HFFc6 (cell line): ENCODE results near the gene PIGC. TPM values are rescaled to one million over a fixed set of nuclear protein-coding genes. Genes with fewer than 3 reads are reported as not detected.

Experiments
- DNase-seq: peaks from one replicate; pipeline ENCODE4 v3.0.0-alpha.2; 2018
- H3K27ac Mint-ChIP-seq: 2 replicates; pipeline ENCODE4 v1.8.0; 2020; ENCODE audit warnings: mild to moderate bottlenecking, mixed read lengths
- H3K27me3 Mint-ChIP-seq: 2 replicates; pipeline ENCODE4 v1.8.0; 2021; ENCODE audit warnings: mild to moderate bottlenecking, moderate library complexity, mixed read lengths; ENCODE audit not compliant: insufficient read depth
- H3K36me3 Mint-ChIP-seq: 2 replicates; pipeline ENCODE4 v1.8.0; 2021; ENCODE audit warnings: low read depth, mixed read lengths
- H3K4me1 Mint-ChIP-seq: 2 replicates; pipeline ENCODE4 v1.8.0; 2020; ENCODE audit warnings: low read depth, mixed read lengths
- H3K4me3 Mint-ChIP-seq: 2 replicates; pipeline ENCODE4 v1.8.0; 2020; ENCODE audit warnings: mild to moderate bottlenecking, moderate library complexity, mixed read lengths
- H3K9me3 Mint-ChIP-seq: 2 replicates; pipeline ENCODE4 v1.8.0; 2020; ENCODE audit warnings: mild to moderate bottlenecking, mixed read lengths
- total RNA-seq, 6 experiments: library from RNA; stranded (reverse); fragmentation: NEBNext Ultra II Directional; extraction: Animal tissue kit (Norgen Biotek cat#: 25700); gene quantifications; 2 replicates in 1 of 6; 3 replicates in 5 of 6; pipeline ENCODE4 v1.2.3, GENCODE V29; 2021
- TF ChIP-seq, protein P1 (sequence below): fragments of 200-600 bp; sonication (generic); IDR thresholded peaks from 2 replicates; pipeline ENCODE4 v1.5.0; 2021; ENCODE audit warnings: antibody characterized with exemption, mild to moderate bottlenecking

PIGC gene
- total RNA-seq, 6 experiments from 2014 or later = 14.2 to 17.1 (median 15.3) TPM

DNA sequence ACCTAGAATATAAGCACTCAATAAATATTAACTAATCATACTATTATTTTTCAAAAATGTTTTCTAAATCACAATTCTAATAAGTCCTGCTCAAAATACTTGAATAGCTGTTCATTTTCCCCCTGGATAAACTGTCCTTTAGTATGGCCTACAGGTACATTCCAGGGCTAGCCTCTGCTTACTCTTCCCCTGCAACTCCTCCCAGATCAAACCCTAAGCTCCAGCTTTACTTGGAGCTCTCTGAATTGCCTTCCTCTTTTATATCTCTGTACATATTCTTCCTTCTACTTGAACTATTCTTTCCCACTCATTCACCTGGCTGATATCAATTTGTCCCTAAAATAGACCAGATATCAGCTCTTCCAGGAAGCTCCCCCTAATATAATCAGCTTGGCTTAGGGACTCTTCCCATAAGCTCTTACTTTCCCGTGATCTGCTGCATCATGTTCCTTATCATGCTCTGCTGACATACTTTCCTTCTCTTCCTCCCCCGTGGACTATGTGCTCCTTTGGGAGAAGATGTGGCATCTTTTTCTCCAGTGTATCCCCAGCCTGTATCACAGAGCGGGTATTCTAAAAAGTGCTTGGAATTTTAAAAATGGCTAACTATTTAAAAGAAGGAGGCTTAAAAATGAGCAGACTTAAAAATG lies 43.1 kb upstream of the PIGC start:
- TF ChIP-seq, protein P1, sequence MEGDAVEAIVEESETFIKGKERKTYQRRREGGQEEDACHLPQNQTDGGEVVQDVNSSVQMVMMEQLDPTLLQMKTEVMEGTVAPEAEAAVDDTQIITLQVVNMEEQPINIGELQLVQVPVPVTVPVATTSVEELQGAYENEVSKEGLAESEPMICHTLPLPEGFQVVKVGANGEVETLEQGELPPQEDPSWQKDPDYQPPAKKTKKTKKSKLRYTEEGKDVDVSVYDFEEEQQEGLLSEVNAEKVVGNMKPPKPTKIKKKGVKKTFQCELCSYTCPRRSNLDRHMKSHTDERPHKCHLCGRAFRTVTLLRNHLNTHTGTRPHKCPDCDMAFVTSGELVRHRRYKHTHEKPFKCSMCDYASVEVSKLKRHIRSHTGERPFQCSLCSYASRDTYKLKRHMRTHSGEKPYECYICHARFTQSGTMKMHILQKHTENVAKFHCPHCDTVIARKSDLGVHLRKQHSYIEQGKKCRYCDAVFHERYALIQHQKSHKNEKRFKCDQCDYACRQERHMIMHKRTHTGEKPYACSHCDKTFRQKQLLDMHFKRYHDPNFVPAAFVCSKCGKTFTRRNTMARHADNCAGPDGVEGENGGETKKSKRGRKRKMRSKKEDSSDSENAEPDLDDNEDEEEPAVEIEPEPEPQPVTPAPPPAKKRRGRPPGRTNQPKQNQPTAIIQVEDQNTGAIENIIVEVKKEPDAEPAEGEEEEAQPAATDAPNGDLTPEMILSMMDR = no peak
- DNase-seq = no peak
- Mint-ChIP-seq H3K9me3 (no peaks in the 10 kb centered on the region), H3K27me3 (peaks cover 8% of the 10 kb centered on the region), H3K4me1 (no peaks in the 10 kb centered on the region; the same call in 1 of the 2 replicates), H3K27ac (no peak overlapping the region), H3K4me3 (no peak overlapping the region), H3K36me3 (no peaks in the 10 kb centered on the region)

DNA sequence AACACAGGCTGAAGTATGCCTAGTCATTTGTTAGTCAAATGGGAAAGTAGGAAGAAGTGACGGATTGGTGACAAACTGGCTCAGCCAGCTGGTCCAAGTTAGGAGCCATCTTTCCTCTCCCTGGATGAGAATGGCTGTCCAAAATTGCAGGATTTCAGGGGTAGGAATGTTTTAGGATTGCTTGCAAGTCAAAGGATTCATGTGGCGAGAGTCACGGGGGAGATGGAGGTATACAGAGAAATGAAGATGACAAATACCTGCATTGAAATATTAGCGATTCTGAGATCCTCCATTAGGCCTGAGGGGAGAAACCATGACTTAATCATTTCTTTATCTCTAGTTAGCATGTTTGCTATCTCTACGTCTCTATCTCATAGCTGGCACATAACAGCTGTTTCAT lies 41.8 kb upstream of the PIGC start:
- TF ChIP-seq, protein P1 = no peak
- no peaks in the 10 kb centered on the region for H3K9me3 Mint-ChIP-seq
- H3K36me3 Mint-ChIP-seq = no peaks in the 10 kb centered on the region
- no peaks in the 10 kb centered on the region; the same call in 1 of the 2 replicates for H3K4me1 Mint-ChIP-seq
- no peak overlapping the region for H3K27ac Mint-ChIP-seq
- H3K4me3 Mint-ChIP-seq = no peak overlapping the region
- no peak for DNase-seq
- peaks cover 8% of the 10 kb centered on the region for H3K27me3 Mint-ChIP-seq

- Mint-ChIP-seq H3K27ac (no peak overlapping the region), H3K27me3 (peaks cover 8% of the 10 kb centered on the region), H3K36me3 (no peaks in the 10 kb centered on the region), H3K4me3 (no peak overlapping the region), H3K9me3 (no peaks in the 10 kb centered on the region), H3K4me1 (no peaks in the 10 kb centered on the region; the same call in 1 of the 2 replicates)
- DNase-seq = no peak
- TF ChIP-seq, protein P1 = no peak
Observed at GRCh38 chr1:172484252-172484651, 40.4 kb upstream of the PIGC start.

- no peak overlapping the region for H3K27ac Mint-ChIP-seq
- no peaks in the 10 kb centered on the region for H3K36me3 Mint-ChIP-seq
- no peaks in the 10 kb centered on the region for H3K9me3 Mint-ChIP-seq
- no peaks in the 10 kb centered on the region; the same call in 1 of the 2 replicates for H3K4me1 Mint-ChIP-seq
- no peak for DNase-seq
- no peak overlapping the region for H3K4me3 Mint-ChIP-seq
- TF ChIP-seq, protein P1 = no peak
- H3K27me3 Mint-ChIP-seq = peaks cover 4% of the 10 kb centered on the region
Observed at GRCh38 chr1:172483448-172483847, 39.6 kb upstream of the PIGC start.

DNA sequence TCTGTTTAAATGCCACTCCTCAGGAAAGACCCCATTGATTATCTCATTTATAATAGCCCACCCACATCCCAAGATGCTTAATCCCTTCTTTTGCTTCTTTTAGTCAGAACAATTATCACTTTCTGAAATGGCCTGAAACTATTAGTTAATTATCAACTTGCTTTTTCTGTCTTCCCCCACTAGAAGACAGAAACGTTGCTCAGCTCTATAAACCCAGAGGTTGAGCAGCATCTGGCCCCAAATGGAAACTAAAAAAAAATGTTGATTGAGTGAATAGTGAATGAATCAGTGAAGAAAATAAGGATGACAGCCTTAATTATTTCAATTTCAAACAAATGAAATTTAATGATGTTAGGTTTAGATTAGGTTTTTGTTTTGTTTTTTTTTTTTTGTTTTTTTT lies 38.2 kb upstream of the PIGC start:
- TF ChIP-seq, protein P1 = no peak

More for the DNA sequence above, 38.2 kb upstream of the PIGC start:
- no peak for DNase-seq
- Mint-ChIP-seq H3K27me3 (peaks cover 2% of the 10 kb centered on the region), H3K4me1 (no peaks in the 10 kb centered on the region; the same call in 1 of the 2 replicates), H3K27ac (no peak overlapping the region), H3K36me3 (no peaks in the 10 kb centered on the region), H3K9me3 (no peaks in the 10 kb centered on the region), H3K4me3 (no peak overlapping the region)
